Measurements from ENCODE around the gene VNN1.

- TF ChIP-seq, protein P1, sequence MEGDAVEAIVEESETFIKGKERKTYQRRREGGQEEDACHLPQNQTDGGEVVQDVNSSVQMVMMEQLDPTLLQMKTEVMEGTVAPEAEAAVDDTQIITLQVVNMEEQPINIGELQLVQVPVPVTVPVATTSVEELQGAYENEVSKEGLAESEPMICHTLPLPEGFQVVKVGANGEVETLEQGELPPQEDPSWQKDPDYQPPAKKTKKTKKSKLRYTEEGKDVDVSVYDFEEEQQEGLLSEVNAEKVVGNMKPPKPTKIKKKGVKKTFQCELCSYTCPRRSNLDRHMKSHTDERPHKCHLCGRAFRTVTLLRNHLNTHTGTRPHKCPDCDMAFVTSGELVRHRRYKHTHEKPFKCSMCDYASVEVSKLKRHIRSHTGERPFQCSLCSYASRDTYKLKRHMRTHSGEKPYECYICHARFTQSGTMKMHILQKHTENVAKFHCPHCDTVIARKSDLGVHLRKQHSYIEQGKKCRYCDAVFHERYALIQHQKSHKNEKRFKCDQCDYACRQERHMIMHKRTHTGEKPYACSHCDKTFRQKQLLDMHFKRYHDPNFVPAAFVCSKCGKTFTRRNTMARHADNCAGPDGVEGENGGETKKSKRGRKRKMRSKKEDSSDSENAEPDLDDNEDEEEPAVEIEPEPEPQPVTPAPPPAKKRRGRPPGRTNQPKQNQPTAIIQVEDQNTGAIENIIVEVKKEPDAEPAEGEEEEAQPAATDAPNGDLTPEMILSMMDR (IDR thresholded peaks at IDR 0.05): no peak
- no peak for TF ChIP-seq EP300 (IDR thresholded peaks at IDR 0.05)
Observed at GRCh38 chr6:132719736-132720448, 6.0 kb upstream of the VNN1 start.

Data from upper lobe of left lung (tissue), 4 donors.